ENCODE results near the gene ANKAR.
"Not testable (repeated sequence)": the region's sequence is repeated elsewhere in the genome, so short reads cannot be mapped to it uniquely, and the experiment has no call there.

ANKAR gene

DNA sequence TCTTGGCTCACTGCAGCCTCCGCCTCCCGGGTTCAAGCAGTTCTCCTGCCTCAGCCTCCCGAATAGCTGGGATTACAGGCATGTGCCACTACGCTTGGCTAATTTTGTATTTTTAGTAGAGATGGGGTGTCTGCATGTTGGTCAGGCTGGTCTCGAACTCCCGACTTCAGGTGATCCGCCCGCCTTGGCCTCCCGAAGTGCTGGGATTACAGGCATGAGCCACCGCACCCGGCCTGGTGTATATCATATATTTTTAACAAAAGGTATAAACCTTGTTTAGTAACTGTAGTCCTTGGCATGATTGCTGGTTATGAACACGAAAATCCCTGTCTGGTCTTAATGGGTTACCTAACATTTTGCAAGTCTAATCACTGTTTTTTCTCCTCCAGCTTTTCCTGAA lies 11.2 kb upstream of the ANKAR start:
- not testable (repeated sequence) for H3K4ac ChIP-seq (ENCODE audit: low read depth in 1 of 2, low read length in 2 of 2); DNase-seq; H3K23ac ChIP-seq (ENCODE audit: low read length in 2 of 2); H2BK5ac ChIP-seq (ENCODE audit: low read depth, low read length, poor library complexity, severe bottlenecking); H3K27ac ChIP-seq (ENCODE audit: low read length, poor library complexity, severe bottlenecking); H2AK5ac ChIP-seq (ENCODE audit: low read length, severe bottlenecking); H3K4me2 ChIP-seq (ENCODE audit: low read length, poor library complexity, severe bottlenecking); H3K14ac ChIP-seq (ENCODE audit: low read length in 2 of 2); H2BK120ac ChIP-seq (ENCODE audit: low read depth, low read length); H3K9me3 ChIP-seq (ENCODE audit: control insufficient read depth, low read length); H4K91ac ChIP-seq (ENCODE audit: low read length); H3K4me1 ChIP-seq (ENCODE audit: control insufficient read depth, insufficient read depth, low read depth, low read length); H3K18ac ChIP-seq (ENCODE audit: low read depth in 1 of 2, low read length in 2 of 2); H2AFZ ChIP-seq (ENCODE audit: low read depth, low read length); H4K8ac ChIP-seq (ENCODE audit: low read length); H2BK15ac ChIP-seq (ENCODE audit: low read depth, poor library complexity, severe bottlenecking); H3K27me3 ChIP-seq (ENCODE audit: control insufficient read depth in 1 of 2, insufficient read depth in 1 of 2, low read length in 2 of 2); H2BK12ac ChIP-seq (ENCODE audit: low read length in 2 of 2); H3K4me3 ChIP-seq (ENCODE audit: insufficient read depth in 1 of 2, low read depth in 1 of 2, low read length in 2 of 2)
- Histone ChIP-seq H3K36me3 (ENCODE audit: control insufficient read depth in 1 of 2, insufficient read depth in 2 of 2, low read depth in 1 of 2, low read length in 2 of 2) (peaks cover 3 to 28% of the 10 kb centered on the region in 2 experiments), H3K79me1 (replicated peaks; ENCODE audit: low read length, poor library complexity, severe bottlenecking) (peaks cover 13% of the 10 kb centered on the region), H3K9ac (ENCODE audit: low read length) (peak overlapping the region; percentile 50)
- WGBS, result 97% methylated on average over 6 of the region's 12 CpGs

DNA sequence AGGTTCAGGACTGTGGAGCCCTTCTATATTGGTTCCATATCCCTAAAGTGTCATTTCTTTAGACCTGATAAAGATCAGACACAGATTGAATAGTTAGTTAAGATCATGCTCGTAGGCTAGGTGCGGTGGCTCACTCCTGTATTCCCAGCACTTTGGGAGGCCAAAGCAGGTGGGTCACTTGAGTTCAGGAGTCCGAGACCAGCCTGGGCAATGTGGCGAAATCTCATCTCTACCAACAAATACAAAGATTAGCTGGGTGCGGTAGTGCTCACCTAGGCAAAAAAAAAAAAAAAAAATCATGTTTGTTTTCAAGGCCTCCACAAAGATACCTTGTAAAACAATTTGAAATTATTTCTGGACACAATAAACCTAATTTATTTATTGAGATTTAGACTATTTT lies 4.6 kb upstream of the ANKAR start:
- Histone ChIP-seq H3K9ac (ENCODE audit: low read length) (no peak overlapping the region), H3K79me1 (replicated peaks; ENCODE audit: low read length, poor library complexity, severe bottlenecking) (peaks cover 7% of the 10 kb centered on the region), H4K91ac (ENCODE audit: low read length) (no peak overlapping the region), H3K9me3 (ENCODE audit: control insufficient read depth, low read length) (no peaks in the 10 kb centered on the region), H3K36me3 (ENCODE audit: control insufficient read depth in 1 of 2, insufficient read depth in 2 of 2, low read depth in 1 of 2, low read length in 2 of 2) (peaks cover 22 to 62% of the 10 kb centered on the region in 2 experiments), H3K23ac (ENCODE audit: low read length in 2 of 2) (no peak overlapping the region), H3K4ac (ENCODE audit: low read depth in 1 of 2, low read length in 2 of 2) (no peak overlapping the region), H4K8ac (ENCODE audit: low read length) (no peak overlapping the region), H3K18ac (ENCODE audit: low read depth in 1 of 2, low read length in 2 of 2) (no peak overlapping the region), H2BK120ac (ENCODE audit: low read depth, low read length) (no peak overlapping the region), H2BK5ac (ENCODE audit: low read depth, low read length, poor library complexity, severe bottlenecking) (no peak overlapping the region), H2AFZ (ENCODE audit: low read depth, low read length) (no peak overlapping the region), H2AK5ac (ENCODE audit: low read length, severe bottlenecking) (no peak overlapping the region), H3K4me2 (ENCODE audit: low read length, poor library complexity, severe bottlenecking) (no peak overlapping the region), H3K4me1 (ENCODE audit: control insufficient read depth, insufficient read depth, low read depth, low read length) (peaks cover 5% of the 10 kb centered on the region), H3K14ac (ENCODE audit: low read length in 2 of 2) (no peak overlapping the region), H3K27me3 (ENCODE audit: control insufficient read depth in 1 of 2, insufficient read depth in 1 of 2, low read length in 2 of 2) (no peaks in the 10 kb centered on the region), H3K27ac (ENCODE audit: low read length, poor library complexity, severe bottlenecking) (no peak overlapping the region), H3K4me3 (ENCODE audit: insufficient read depth in 1 of 2, low read depth in 1 of 2, low read length in 2 of 2) (no peak overlapping the region), H2BK15ac (ENCODE audit: low read depth, poor library complexity, severe bottlenecking) (no peak overlapping the region), H2BK12ac (ENCODE audit: low read length in 2 of 2) (no peak overlapping the region)
- 99% methylated on average over 4 of the region's 5 CpGs for WGBS
- no peak for DNase-seq

DNA sequence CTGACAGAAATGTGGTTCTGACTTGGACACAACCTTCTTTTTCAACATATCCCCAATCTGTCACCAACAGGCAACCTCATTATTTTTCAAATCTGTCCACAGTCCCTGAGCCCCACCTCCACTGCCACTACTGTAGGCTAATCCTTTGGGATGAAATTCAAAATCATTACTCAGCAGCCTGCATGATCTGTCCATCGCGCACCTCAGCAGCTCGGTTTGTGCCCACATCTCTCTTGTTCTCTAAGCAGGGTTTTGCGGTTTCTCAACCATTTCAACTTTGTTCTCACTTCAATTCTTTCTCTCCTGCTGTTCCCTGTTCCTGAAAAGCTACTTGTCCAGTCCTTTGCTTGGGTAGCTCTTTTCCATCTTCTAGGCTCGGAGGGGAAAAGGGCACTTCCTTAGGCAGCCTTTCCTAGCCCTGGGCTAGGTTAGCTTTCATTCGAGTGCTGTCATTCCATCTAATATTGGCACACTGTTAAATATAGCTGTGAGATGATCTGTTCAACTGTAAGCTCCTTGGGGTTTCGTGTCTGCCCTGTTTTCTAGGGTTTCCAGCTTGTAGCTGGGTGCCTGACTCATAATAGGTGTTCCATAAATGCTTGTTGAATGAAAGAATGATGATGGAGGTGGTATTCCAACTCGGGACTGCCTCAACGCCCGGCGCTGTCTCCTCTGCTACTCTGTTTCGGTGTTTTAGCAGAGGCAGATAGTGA lies 653 bp upstream of the ANKAR start:
- H3K4me3 ChIP-seq (ENCODE audit: insufficient read depth in 1 of 2, low read depth in 1 of 2, low read length in 2 of 2), result peak overlapping the region in 1 of 2 experiments; percentile 90
- 75% methylated on average over 12 of the region's 12 CpGs for WGBS

DNA sequence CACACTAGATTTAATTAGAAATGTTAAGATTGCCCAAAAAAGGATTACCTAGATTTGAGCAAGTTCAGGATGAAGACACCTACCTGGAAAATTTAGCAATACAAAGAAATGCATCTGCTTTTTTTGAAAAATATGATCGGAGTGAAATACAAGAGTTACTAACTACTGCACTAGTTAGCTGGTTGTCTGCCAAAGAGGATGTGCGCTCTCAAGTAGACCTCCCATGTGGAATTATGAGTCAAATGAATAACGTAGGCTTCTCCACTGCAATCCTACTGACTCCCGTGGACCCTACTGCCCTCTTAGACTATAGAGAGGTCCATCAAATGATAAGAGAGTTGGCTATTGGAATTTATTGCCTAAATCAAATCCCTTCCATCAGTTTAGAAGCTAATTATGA lies 2.0 kb downstream of the ANKAR start:
- no peak overlapping the region for H2BK12ac ChIP-seq (ENCODE audit: low read length in 2 of 2)
- no peaks in the 10 kb centered on the region for H3K79me1 ChIP-seq (replicated peaks; ENCODE audit: low read length, poor library complexity, severe bottlenecking)
- no peak overlapping the region for H3K23ac ChIP-seq (ENCODE audit: low read length in 2 of 2)
- no peak overlapping the region for H2AK5ac ChIP-seq (ENCODE audit: low read length, severe bottlenecking)
- no peak overlapping the region for H4K91ac ChIP-seq (ENCODE audit: low read length)
- peaks cover 7 to 13% of the 10 kb centered on the region in 2 experiments for H3K36me3 ChIP-seq (ENCODE audit: control insufficient read depth in 1 of 2, insufficient read depth in 2 of 2, low read depth in 1 of 2, low read length in 2 of 2)
- no peak overlapping the region for H2BK15ac ChIP-seq (ENCODE audit: low read depth, poor library complexity, severe bottlenecking)
- H4K8ac ChIP-seq (ENCODE audit: low read length), result no peak overlapping the region
- no peaks in the 10 kb centered on the region for H3K9me3 ChIP-seq (ENCODE audit: control insufficient read depth, low read length)
- peaks cover 5% of the 10 kb centered on the region for H3K4me1 ChIP-seq (ENCODE audit: control insufficient read depth, insufficient read depth, low read depth, low read length)
- no peak overlapping the region for H2BK120ac ChIP-seq (ENCODE audit: low read depth, low read length)
- H3K18ac ChIP-seq (ENCODE audit: low read depth in 1 of 2, low read length in 2 of 2), result no peak overlapping the region
- no peak overlapping the region for H3K27ac ChIP-seq (ENCODE audit: low read length, poor library complexity, severe bottlenecking)
- no peak overlapping the region for H3K4me3 ChIP-seq (ENCODE audit: insufficient read depth in 1 of 2, low read depth in 1 of 2, low read length in 2 of 2)
- no peak for DNase-seq
- no peak overlapping the region for H2BK5ac ChIP-seq (ENCODE audit: low read depth, low read length, poor library complexity, severe bottlenecking)
- no peak overlapping the region for H3K9ac ChIP-seq (ENCODE audit: low read length)
- no peak overlapping the region for H3K14ac ChIP-seq (ENCODE audit: low read length in 2 of 2)
- H3K4ac ChIP-seq (ENCODE audit: low read depth in 1 of 2, low read length in 2 of 2), result no peak overlapping the region
- H3K4me2 ChIP-seq (ENCODE audit: low read length, poor library complexity, severe bottlenecking), result no peak overlapping the region
- 96% methylated on average over 2 of the region's 4 CpGs for WGBS
- H2AFZ ChIP-seq (ENCODE audit: low read depth, low read length), result no peak overlapping the region
- H3K27me3 ChIP-seq (ENCODE audit: control insufficient read depth in 1 of 2, insufficient read depth in 1 of 2, low read length in 2 of 2), result no peaks in the 10 kb centered on the region

More for the DNA sequence above, 653 bp upstream of the ANKAR start:
- H3K9ac ChIP-seq (ENCODE audit: low read length), result peak overlapping the region; percentile 99
- no peak for DNase-seq
- H2AFZ ChIP-seq (ENCODE audit: low read depth, low read length), result no peak overlapping the region
- peak overlapping the region in 1 of 2 experiments; percentile 62 for H3K14ac ChIP-seq (ENCODE audit: low read length in 2 of 2)
- no peak overlapping the region for H3K23ac ChIP-seq (ENCODE audit: low read length in 2 of 2)
- peak overlapping the region; percentile 41 for H4K8ac ChIP-seq (ENCODE audit: low read length)
- H2BK5ac ChIP-seq (ENCODE audit: low read depth, low read length, poor library complexity, severe bottlenecking), result no peak overlapping the region
- no peak overlapping the region for H4K91ac ChIP-seq (ENCODE audit: low read length)
- no peak overlapping the region for H2BK120ac ChIP-seq (ENCODE audit: low read depth, low read length)
- H3K18ac ChIP-seq (ENCODE audit: low read depth in 1 of 2, low read length in 2 of 2), result no peak overlapping the region
- no peak overlapping the region for H3K27ac ChIP-seq (ENCODE audit: low read length, poor library complexity, severe bottlenecking)
- peaks cover 5% of the 10 kb centered on the region for H3K4me1 ChIP-seq (ENCODE audit: control insufficient read depth, insufficient read depth, low read depth, low read length)
- peaks cover 1% of the 10 kb centered on the region for H3K79me1 ChIP-seq (replicated peaks; ENCODE audit: low read length, poor library complexity, severe bottlenecking)
- peaks cover 18 to 29% of the 10 kb centered on the region in 2 experiments for H3K36me3 ChIP-seq (ENCODE audit: control insufficient read depth in 1 of 2, insufficient read depth in 2 of 2, low read depth in 1 of 2, low read length in 2 of 2)
- H2BK12ac ChIP-seq (ENCODE audit: low read length in 2 of 2), result peak overlapping the region in 1 of 2 experiments; percentile 57
- no peak overlapping the region for H3K4me2 ChIP-seq (ENCODE audit: low read length, poor library complexity, severe bottlenecking)
- H2BK15ac ChIP-seq (ENCODE audit: low read depth, poor library complexity, severe bottlenecking), result no peak overlapping the region
- H3K27me3 ChIP-seq (ENCODE audit: control insufficient read depth in 1 of 2, insufficient read depth in 1 of 2, low read length in 2 of 2), result no peaks in the 10 kb centered on the region
- H3K4ac ChIP-seq (ENCODE audit: low read depth in 1 of 2, low read length in 2 of 2), result no peak overlapping the region
- H3K9me3 ChIP-seq (ENCODE audit: control insufficient read depth, low read length), result no peaks in the 10 kb centered on the region
- no peak overlapping the region for H2AK5ac ChIP-seq (ENCODE audit: low read length, severe bottlenecking)

Measured in mesenchymal stem cell (in vitro differentiated cells and primary cell).